HG03135 (cell line): ENCODE measurements around the gene GALE.
"Not testable (repeated sequence)": the region's sequence is repeated elsewhere in the genome, so short reads cannot be mapped to it uniquely, and the experiment has no call there.

Experiments
- ATAC-seq: cut with Tn5 transposase; IDR thresholded peaks from one replicate; pipeline ENCODE4 v1.9.1; 2021; ENCODE audit warnings: mild to moderate bottlenecking, moderate library complexity; ENCODE audit not compliant: unreplicated experiment

GALE gene

DNA sequence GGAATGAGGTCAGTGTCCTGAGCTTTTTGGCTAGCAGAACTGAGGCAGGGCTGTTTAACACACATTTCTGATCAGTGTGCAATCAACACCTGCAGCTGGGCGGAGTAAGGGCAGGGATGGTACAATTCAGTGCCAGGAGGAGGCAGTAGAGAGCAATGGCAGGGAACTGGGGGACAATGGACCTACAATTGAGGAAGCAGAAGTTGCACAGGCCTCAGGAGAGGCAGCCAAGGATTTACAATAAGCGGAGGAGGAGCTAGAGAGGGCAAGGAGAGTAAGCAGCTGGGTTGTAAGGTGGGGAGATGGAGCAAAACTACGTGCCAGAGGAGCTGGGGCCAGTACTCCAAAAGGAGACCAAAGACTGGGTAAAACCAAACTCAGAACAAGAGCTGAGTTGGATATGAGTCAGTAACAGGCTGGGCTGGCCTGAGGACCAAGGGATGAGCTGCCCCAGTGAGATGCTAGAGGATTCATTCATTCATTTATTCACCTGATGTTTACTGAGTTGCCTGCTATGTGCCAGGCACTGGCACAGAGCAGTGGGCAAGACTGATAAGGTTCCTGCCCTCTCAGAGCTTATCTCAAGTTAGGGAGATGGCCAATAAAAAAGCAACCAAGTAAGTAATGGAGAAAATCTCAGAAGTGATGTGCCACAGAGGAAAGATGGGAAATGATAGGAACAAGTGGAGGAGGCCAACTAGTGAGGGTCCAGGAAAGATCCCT is 10.4 kb upstream of the GALE start:
- ATAC-seq: no peak

DNA sequence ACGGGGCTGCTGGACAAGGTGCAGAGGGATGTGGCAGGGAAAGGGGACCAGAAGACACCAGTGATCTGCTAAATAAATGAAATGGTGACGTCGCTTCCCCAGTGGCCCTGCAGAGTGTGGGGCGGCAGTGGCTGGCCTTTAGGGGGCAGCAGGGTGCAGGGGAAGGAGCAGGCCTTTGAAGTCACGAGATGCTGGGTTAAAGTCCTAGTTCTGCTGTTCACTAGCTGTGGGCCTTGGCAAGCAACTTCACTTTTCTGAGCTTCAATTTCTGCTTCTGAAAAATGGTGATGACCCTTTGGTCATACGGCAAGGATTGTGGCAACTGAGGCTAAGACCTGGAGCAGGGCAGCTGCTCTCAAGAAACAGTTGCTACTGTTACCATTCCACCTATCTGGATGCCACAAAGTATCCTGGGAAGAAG is 9.2 kb upstream of the GALE start:
- ATAC-seq: peak; percentile 58

DNA sequence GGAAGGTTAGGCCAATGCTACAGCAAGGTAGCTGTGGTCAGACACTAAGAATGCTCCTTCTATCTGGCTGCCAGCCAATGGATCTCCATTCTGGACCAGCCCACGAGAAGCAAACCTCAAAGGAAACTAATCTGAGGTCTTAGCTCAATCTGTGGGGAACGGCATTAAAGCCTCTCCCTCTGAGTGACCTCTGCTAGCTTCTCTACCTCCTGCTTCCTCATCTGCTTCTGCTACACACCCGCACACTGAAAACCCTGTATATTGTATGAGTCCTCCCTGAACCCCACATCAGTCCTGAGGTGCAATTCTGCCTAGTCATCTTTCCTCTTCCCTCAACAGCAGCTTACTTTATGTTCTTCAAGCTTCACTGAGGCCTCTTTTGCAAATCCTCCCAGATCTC is 6.9 kb upstream of the GALE start:
- no peak for ATAC-seq

DNA sequence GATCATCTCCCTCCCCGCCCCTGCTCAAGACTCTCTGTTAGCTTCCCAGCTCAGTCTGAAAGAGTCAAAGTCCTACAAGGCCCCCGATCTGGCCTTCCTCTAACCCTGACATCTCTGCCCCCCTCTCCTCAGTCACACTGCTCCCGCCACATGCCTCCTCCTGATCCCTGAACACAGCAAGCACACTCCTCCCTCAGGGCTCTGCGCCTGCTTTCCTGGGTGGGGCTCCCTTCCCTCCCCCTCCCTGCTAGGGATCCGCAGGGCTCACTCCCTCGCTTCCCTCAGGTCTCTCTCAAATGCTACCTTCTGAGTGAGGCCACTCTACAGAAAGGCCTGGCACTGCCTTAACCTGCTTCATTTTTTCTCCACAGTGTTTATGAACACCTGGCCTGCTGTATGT is 5.7 kb upstream of the GALE start:
- ATAC-seq: no peak

DNA sequence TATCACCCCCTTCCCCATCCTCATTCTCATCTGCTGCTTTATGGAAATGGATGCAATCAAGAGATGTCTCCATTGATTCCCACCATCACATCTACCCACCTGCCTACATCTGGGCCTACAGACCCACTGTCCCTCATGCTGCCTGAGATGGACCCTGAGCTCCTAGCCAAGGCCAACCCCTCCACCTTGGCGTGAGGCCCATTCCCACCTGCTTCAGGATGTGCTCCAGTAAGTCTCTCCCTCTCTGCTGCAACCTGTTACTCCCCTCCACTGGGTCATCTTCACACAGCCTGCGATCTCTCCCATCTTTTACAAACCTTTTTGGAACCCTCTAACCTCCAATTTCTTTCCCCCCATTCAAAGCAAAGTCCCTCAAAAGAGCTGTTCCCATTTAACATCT is 4.5 kb upstream of the GALE start:
- no peak for ATAC-seq

DNA sequence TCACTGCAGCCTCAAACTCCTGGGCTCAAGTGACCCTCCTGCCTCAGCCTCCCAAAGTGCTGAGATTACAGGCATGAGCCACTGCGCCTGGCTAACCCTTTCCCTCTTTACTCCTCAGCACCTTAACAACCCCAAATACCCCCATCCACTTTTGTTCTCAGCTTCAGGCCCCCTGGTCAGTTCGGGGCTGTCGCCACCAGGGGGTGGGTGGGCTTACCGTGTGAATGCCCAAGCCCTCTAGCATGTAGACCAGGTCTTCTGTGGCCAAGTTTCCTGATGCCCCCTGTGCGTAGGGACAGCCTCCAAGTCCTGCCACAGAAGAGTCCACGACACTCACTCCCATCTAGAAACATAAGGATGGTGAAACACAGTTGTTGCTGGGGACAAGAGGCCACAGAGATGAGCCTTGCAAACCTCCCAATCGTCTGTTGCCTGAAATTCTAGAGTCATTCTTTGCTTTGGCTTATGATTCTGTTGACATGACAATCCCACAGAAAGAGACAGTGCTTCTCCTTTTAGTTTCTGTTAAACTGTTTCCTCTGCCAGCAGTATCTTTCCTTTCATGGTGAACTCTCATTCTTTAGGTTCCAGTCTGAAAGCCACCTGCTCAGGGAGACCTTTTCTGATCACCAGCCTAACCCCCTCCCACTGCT is 3.8 kb upstream of the GALE start:
- no peak for ATAC-seq

DNA sequence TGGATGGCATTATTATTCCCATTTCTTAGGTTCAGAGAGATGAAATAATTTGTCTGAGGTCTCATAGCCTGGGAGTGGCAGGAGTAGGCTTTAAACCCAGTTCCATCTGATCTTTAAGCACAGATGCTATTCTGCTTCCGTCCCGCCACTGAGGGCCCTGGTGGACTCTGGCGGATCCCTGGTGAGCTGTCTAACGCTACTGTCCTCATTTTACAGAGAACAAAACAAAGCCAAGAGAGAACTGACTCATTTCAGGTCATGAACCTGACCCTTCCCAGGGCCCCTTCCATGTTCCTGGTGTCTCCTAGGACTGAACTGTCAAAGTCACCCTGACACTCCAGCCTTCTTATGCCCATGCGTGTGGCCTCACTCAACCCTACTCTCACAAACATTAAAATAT is 3.1 kb upstream of the GALE start:
- no peak for ATAC-seq

DNA sequence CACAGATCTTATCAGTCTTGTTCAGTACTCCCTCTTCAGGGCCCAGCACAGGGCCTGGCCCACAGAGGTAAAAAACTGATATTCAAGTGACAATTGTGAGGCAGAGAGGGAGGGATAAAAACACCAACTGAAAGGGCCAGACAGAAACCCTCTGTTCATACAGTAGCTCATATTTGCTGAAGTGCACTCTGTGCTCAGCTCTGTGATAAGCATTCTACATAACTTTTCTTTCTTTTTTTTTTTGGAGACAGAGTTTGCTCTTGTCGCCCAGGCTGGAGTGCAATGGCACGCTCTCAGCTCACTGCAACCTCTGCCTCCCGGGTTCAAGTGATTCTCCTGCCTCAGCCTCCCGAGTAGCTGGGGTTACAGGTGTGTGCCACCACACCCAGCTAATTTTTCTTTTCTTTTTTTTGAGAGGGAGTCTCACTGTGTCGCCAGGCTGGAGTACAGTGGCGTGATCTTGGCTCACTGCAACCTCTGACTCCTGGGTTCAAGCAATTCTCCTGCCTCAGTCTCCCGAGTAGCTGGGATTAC is 2.3 kb upstream of the GALE start:
- ATAC-seq: not testable (repeated sequence)

DNA sequence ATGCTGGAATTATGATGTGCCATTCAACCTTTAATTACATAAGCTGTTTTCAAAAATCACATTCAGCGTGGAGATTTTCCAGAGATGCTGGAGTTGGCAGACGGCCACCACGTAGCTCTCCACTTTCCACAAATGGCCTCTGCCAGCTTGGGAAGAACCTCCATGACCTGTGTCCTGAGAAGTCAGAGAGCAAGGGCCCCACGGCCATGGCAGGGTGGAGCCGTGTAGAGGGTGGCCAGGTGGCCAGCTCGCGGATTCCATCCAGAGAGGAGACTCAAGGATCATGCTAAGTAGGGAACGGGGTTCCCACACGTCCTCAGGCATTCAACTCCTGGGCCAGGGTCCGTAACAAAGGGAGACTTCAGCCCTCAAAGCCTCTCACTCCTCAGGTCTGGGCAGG is 1.3 kb upstream of the GALE start:
- ATAC-seq: no peak

DNA sequence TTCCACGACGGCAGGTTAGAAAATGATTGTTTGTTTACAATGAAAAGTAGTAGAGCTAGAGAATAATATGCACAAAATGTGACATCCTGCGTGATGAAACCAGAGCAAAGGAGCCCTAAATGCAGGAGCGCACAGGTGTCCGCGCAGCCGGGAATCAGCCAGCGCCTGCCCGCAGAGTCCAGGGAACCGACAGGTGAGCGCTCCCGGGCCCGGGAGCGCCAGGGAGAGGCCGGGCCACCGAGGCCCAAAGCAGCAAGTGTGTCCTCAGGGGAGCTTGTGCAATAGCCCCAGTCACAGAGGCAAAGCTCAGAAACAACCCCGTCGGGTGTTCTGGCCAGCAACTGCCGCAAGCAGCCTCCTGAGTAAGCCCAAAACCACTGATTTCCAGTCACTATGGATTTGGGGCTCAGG is 789 bp upstream of the GALE start:
- no peak for ATAC-seq

DNA sequence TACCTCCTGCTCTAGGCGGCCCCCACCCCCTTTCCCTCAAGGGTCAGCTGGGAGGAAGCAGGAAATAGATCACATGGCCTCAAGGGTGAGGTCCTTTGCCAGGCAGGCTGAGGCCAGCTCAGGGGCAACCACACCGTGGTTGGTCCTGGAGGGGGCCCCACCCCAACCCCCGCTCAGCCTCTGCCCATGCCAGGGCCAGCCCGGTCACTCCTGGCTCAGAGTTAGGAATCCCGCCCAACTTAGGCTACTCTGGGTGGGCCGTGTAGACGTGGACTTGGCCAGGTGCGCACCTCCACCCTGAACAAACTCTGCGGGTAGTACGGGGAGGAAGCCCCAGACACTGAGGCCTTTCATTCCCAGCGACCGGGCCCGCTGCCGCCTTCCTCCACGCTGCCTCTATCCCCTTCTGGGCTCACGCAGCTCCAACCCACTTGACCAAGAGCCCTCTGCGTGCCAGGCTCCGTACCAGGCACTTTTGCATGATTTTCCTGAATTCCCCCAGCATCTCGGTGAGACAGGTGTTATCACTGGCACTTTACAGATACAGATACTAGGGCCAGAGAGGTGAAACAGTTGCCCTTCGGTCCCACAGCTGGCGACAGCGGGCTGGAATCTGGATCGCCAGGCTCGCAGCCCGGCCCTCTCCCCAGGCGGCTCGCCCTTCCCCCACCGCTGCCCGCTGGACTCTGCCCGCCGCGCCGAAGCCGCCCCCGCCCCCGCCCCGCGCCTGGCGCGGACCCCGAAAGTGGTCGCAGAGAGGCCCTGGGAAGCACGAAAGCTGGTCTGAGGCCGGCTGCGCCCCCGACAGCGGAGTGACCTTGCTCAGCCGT is 769 bp downstream of the GALE start:
- ATAC-seq: peak; percentile 4

DNA sequence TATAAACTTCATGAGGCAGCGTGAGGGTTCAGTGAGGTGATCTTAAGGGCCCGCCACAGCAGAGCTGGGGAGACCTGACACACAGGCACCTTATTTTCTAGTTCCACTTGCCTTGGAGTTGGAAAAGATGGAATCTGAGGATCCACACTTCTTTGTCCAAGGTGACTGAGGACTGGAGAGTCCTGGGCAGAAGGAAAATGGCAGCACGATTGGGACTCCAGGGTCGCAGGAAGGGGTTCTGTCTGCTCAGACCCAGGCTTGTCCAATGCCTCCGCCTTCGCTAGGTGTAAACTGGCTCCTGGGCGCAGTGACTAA is 1.3 kb downstream of the GALE start:
- no peak for ATAC-seq

DNA sequence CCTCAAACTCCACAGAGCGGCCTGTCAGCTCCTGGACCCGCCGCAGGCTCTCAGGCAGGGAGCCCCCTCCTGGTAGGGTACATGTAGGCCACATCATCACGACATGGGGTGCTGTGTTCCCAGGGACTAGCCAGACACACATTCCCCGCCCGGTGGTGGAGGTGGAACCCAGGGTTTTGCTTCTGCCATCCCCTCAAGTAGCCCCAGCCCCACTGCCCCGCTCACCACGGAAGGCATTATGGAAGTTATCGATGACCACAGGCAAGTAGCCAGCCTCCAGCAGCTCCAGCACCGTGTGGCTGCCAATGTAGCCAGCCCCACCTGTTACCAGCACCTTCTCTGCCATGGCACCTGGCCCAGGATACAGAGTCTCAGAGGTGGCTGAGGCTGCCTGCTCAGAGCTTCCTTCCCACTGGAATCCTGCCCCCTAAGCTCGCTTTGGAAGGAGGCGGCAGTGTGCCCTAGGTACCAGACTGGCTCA is 1.9 kb downstream of the GALE start:
- ATAC-seq: no peak

DNA sequence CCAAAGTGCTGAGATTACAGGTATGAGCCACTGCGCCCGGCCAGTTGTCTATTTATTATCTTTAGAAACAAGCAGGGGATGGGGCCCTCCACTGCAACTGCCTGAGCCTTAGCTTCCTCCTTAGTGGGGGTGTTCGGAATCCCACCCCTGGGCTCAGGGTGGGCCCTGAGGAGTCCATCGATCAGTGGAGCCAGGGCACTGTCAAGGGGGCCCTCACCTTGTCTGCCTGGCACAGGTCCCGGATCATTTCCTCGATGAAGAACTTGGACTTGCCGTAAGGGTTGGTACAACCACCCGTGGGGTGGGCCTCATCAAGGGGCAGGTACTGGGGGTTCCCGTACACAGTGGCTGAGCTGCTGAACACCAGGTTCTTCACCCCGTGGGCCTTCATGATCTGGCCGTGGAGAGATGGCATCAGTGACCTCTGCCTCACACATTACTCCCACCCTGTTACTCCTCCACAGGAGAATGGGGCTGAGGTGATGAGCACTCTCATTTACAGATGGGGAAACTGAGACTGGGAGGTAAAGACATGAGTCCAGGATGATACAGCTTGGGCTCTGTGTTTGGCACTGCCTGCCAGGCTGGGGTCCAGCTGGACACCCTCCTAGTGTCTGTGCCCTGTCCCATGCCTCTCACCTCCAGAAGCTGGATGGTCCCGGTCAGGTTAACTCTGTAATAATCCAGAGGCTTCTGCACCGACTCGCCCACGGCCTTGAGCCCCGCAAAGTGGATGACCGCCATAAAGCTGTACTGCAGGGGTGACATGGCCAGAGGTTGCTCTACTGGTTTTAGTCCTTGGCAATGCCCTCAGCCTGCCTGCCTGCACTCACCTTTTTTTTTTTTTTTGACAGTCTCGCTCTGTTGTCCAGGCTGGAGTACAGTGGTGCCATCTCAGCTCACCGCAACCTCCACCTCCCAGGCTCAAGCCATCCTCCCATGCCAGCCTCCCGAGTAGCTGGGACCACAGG is 2.8 kb downstream of the GALE start:
- ATAC-seq: no peak

DNA sequence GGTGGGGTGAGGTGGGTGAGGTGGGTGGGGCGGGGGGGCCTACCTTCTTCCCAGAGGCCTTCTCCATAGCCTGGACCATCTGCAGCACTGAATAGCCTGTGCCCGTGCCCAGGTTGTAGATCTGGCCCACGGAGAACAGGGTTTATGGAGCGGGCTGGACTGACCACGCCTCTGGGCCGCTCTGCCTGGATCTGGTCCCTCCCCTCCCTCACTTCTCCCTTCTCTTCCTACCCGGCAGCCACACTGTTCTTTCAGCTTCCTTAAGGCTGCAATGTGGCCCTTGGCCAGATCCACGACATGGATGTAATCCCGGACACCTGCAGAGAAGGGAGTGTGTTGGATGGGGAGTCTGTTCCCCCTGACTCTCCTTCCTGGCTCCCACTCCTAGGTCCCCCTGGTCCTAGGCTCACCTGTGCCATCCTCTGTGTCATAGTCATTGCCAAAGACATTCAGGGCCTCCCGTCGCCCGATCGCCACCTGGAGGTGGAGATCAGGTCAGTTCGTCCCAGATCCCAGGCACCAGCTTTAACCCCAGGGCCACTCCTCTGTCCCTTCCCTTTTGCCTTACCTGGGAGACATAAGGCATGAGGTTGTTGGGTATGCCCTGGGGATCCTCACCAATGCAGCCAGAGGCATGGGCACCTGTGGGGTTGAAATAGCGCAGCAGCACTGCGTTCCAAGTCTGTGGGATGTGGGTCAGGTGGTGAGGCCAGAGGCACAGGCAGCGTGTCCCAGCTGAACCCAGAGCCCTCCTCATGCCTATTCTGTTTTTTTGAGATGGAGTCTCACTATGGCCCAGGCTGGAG is 3.9 kb downstream of the GALE start:
- ATAC-seq: no peak

DNA sequence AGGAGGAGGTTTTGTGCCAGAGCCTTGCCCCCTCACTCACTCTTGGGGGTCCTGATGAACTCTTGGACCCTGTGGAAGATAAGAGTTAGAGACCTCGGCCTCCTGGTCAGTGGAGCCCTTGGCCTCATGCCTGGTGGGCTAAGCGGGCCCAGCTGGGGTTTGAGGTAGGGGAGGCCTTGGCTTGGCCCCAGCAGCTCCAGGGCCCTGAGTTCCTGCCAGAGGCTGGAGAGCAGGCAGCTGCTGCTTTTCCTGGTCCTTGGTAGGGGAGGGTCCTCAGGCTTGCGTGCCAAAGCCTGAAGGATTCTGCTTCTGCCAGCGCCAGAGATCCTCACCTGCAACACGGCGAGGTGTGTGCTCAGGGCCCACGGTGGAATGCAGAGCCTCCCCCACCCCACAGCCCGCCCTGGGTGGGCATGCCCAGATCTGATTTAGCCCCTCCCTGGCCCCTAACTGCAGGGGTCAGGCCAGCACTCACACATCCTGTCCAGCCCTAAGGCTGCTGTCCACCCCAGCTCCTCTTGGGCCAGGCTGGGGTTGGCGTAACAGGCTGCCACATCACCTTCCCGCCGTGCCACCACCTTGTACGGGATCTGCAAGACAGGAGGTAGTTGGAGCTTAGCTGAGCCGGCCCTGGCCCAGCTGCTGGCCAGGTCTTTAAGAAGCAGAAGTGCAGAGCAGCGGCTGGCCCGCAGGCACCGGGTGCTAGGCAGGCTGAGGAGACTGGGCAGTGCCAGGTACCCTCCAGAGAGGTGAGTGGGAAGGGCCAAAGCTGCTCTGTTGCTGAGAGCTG is 4.7 kb downstream of the GALE start:
- no peak for ATAC-seq

DNA sequence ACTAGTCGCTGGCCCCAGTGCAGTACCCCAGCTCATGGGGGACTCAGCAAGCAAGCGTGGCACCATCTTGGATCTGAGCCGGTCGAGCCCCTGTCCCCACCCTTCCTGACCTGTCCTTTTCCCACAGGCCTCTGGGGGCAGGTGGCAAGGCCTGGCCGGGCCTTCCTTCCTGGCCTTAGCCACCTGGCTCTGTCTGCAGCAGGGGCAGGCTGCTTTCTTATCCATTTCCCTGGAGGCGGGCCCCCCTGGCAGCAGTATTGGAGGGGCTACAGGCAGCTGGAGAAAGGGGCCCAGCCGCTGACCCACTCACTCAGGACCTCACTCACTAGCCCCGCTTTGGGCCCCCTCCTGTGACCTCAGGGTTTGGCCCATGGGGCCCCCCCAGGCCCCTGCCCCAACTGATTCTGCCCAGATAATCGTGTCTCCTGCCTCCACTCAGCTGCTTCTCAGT is 5.8 kb downstream of the GALE start:
- ATAC-seq: not testable (repeated sequence)

DNA sequence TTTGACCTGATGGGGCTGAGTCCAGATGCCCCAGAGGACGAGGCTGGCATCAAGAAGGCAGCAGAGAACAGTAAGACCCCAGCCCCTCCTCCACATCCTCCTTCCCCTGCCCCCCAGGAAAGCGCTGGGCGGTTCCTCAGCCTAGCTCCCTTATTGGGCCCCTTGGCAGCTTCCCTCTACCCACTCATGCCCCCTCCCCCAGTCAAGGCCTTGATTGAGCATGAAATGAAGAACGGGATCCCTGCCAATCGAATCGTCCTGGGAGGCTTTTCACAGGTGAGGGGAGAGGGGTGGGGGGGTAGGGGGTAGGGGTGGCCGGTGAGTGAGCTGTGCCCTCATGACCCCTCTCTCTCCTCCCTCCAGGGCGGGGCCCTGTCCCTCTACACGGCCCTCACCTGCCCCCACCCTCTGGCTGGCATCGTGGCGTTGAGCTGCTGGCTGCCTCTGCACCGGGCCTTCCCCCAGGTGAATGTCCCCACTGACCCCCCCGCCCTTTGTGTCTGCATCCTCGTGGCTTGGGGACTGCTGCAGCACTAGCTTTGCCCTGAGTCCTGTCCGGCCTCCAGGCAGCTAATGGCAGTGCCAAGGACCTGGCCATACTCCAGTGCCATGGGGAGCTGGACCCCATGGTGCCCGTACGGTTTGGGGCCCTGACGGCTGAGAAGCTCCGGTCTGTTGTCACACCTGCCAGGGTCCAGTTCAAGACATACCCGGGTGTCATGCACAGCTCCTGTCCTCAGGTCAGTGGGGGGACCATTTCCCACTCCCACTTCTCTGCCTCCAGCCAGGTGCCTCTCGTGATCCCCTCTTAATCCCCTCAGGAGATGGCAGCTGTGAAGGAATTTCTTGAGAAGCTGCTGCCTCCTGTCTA is 6.5 kb downstream of the GALE start:
- no peak for ATAC-seq
